Activated T-cell treated with anti-CD3 and anti-CD28 coated beads, Interleukin-2, amount 50 U/mL, for 1 hour (primary cell): ENCODE data around the gene POLR3G.

Experiments used
- DNase-seq: peaks from one replicate; pipeline ENCODE4 v3.0.0-alpha.2; 2020

The POLR3G gene

GRCh38 chr5:90504743-90505142, 30.1 kb downstream of the POLR3G start:
- no peak for DNase-seq

GRCh38 chr5:90506221-90506620, 31.6 kb downstream of the POLR3G start:
- DNase-seq: no peak

GRCh38 chr5:90510438-90510837, 35.8 kb downstream of the POLR3G start:
- DNase-seq: no peak

GRCh38 chr5:90514520-90514919, 39.9 kb downstream of the POLR3G start:
- DNase-seq: no peak

GRCh38 chr5:90518661-90519060, 44.0 kb downstream of the POLR3G start:
- DNase-seq: no peak

- DNase-seq: no peak
Measured at GRCh38 chr5:90519081-90519480, 44.4 kb downstream of the POLR3G start.

GRCh38 chr5:90528601-90529193, 54.0 kb downstream of the POLR3G start:
- DNase-seq: peak; percentile 24

- peak; percentile 97 for DNase-seq
Measured at GRCh38 chr5:90529194-90529938, 54.7 kb downstream of the POLR3G start, which contains the start of gene LYSMD3. TSS of gene LYSMD3 (minus strand) at chr5:90529584. CDS start at chr5:90525289, 4,295 bp downstream.

GRCh38 chr5:90529939-90530677, 55.4 kb downstream of the POLR3G start:
- DNase-seq: no peak

GRCh38 chr5:90530736-90531487, 56.2 kb downstream of the POLR3G start:
- no peak for DNase-seq

GRCh38 chr5:90533794-90534193, 59.1 kb downstream of the POLR3G start:
- DNase-seq: no peak

- no peak for DNase-seq
Measured at GRCh38 chr5:90534922-90535321, 60.3 kb downstream of the POLR3G start.

GRCh38 chr5:90542827-90543519, 68.3 kb downstream of the POLR3G start:
- DNase-seq: no peak

GRCh38 chr5:90545511-90545910, 70.8 kb downstream of the POLR3G start:
- no peak for DNase-seq

- no peak for DNase-seq
Measured at GRCh38 chr5:90546216-90546837, 71.7 kb downstream of the POLR3G start.

- DNase-seq: no peak
Measured at GRCh38 chr5:90547072-90547536, 72.4 kb downstream of the POLR3G start.

GRCh38 chr5:90548069-90548593, 73.5 kb downstream of the POLR3G start:
- no peak for DNase-seq

GRCh38 chr5:90549223-90549622, 74.6 kb downstream of the POLR3G start:
- no peak for DNase-seq

- no peak for DNase-seq
Measured at GRCh38 chr5:90549729-90550275, 75.1 kb downstream of the POLR3G start.

GRCh38 chr5:90550963-90551362, 76.3 kb downstream of the POLR3G start:
- no peak for DNase-seq

GRCh38 chr5:90551376-90551775, 76.7 kb downstream of the POLR3G start:
- DNase-seq: no peak
